ENCODE results near the gene TARP.

- TF ChIP-seq CTCF (conservative IDR thresholded peaks at IDR 0.05) = no peak
- TF ChIP-seq EZH2 (IDR thresholded peaks at IDR 0.05; ENCODE audit: low read depth) = no peak
Observed at GRCh38 chr7:38215115-38215514, 58.3 kb downstream of the TARP start.
